NCI-H2107 treated with DMSO at 0.1 percent for 48 hours (cell line): ENCODE results near the gene GRIN2C.
"Not testable (repeated sequence)": the region's sequence is repeated elsewhere in the genome, so short reads cannot be mapped to it uniquely, and the experiment has no call there.

Source experiments
- DNase-seq: peaks from one replicate; lab custom pipeline; 2025; ENCODE audit not compliant: unreplicated experiment; lab: John Stamatoyannopoulos, UW

Gene GRIN2C

GRCh38 chr17:74881073-74881472 is 21.4 kb upstream of the GRIN2C start:
- no peak for DNase-seq

GRCh38 chr17:74879308-74879707 is 19.6 kb upstream of the GRIN2C start:
- DNase-seq: no peak

GRCh38 chr17:74878658-74879057 is 19.0 kb upstream of the GRIN2C start:
- no peak for DNase-seq

DNA sequence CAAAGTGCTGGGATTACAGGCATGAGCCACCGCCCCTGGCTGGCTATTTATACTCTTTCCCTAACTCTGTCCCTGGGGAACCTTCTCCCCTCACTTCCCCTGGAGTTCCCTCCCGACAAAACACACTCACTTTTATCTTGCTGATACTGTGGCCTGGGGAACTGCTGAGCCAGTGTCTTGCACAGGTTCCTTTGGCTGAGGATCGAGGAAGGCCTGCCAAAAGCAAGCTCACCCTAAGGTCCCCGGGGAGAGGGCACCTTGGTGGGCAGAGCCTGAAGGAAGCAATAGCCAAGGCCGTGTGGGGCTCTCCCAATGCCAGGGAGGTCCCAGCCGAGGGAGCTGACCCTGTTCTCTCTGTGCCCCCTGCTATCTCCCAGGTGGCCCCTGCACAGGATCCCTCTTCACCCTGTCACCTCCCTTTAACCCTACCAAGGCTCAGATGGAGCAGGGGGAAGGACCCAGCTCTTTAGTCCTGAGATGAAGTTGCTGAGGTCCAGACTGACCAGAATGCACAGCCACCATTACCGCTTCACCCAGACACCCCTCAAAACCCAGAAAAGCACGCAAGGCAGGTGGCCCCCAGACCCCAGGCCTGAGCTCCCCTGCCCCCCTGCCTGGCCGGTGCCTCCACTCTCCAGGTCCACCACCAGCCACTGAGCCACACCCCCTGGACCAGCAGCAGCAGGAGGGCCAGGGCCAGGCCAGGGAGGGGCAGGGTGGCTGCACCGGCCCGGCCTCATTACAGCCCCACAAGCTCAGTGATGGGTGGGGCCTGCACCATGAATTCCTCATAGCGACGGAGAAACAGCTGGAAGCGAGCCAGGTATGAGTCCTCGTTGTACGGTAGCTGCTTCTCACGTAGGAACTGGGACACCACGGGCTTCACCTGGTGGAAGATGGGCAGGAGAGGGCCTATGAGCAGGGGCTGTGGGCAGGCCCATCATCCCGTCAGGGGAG is 18.2 kb upstream of the GRIN2C start:
- DNase-seq: no peak

GRCh38 chr17:74875977-74876593 is 16.4 kb upstream of the GRIN2C start:
- no peak for DNase-seq

DNA sequence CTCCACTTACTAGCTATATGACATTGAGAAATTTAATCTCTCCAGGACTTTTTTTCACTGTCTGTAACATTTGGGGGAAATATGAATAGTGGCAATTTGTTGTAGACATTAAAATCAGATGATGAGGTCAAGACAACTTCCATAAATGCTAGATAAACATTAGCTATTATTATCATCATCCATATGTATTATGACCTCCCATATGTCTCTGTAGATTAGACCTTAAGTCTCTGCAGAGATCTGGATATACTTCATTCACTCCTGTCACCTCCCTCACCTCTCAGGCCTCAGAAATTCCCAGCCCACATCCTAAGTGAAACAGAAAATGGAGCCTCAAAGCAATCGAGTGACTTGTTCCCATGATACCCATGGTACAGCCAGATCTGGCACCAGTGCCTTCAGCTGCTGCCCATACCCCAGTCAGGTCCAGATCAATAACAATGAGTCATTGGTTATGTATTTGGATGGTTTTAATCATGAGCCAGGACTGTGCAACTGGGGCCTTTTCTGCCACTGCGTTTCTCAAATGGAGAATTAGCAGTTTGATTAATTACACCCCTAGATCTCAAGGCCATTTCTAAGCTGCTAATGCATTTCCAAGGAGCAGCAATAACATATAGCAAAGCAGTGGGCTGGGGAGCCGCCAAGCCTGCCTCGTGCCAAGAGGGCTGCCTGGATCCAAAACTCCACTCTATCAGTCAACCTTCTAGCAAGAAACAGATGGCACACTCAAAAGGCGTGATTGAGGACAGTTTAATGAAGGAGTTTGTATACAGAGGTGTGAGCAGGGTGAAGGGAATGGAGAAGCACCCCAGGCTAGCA is 15.7 kb upstream of the GRIN2C start:
- no peak for DNase-seq

DNA sequence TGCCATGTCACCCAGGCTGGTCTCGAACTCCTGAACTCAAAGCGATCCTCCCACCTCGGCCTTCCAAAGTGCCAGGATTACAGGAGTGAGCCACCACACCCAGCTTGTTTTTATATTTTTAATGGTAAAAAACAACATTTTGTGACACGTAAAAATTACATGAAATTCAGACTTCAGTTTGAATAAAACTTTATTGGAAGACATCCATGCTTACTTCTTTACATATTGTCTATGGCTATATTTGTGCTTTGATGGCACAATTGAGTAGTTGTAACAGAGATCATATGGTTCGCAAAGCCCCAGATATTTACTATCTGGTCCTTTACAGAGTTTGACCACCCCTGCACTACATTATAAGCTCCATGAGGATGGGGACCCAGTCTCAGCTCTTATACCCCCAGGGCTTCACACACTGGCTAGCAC is 14.9 kb upstream of the GRIN2C start:
- DNase-seq: no peak

GRCh38 chr17:74873874-74874614 is 14.4 kb upstream of the GRIN2C start:
- no peak for DNase-seq

GRCh38 chr17:74873037-74873873 is 13.6 kb upstream of the GRIN2C start:
- peak; percentile 99 for DNase-seq

- DNase-seq: no peak
Observed at GRCh38 chr17:74872313-74873036, 12.8 kb upstream of the GRIN2C start, which contains the start of gene FDXR. FDXR (minus strand) TSS chr17:74872994; CDS start chr17:74872944, 50 bp downstream.

GRCh38 chr17:74871356-74872076 is 11.8 kb upstream of the GRIN2C start:
- no peak for DNase-seq

GRCh38 chr17:74870512-74870911 is 10.8 kb upstream of the GRIN2C start:
- DNase-seq: no peak

- not testable (repeated sequence) for DNase-seq
Observed at GRCh38 chr17:74870028-74870427, 10.3 kb upstream of the GRIN2C start.

GRCh38 chr17:74868908-74869255 is 9.2 kb upstream of the GRIN2C start:
- no peak for DNase-seq

- no peak for DNase-seq
Observed at GRCh38 chr17:74868251-74868907, 8.7 kb upstream of the GRIN2C start.

DNA sequence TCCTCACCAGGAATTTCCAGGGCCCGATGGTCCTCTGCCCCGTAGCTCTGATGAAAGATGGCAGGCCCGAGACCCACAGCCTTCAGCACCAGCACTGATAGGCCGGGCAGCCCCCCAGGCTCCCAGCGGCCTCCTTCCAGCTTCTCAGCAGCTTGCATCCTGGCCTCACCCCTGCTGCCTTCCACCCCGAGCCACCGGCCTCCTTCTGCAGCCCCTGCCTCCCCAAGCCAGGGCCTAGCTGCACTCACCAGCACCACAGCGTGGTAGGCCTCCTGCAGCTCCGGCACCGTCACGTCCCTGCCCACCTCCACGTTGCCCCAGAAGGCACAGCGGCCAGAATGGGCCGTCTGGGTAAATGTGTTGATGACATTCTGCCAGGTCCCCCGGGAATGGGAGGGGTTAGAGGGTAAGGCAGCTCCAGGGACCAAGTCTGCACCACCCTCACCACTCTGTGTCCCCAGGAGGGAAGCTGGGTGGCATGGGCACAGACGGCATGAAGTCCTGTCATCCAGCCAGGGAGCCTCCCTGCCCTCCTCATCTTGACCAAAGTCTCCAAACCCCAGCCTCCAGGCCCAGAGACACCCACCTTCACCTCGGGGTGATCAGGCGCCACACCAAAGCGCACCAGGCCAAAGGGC is 6.6 kb upstream of the GRIN2C start:
- DNase-seq: no peak

GRCh38 chr17:74865504-74866197 is 6.0 kb upstream of the GRIN2C start:
- no peak for DNase-seq
